WI38 (cell line): ENCODE results near the gene WDR44.

Experiments
- H3K4me3 ChIP-seq: 2 replicates; pipeline ENCODE4 v1.5.1; 2011; ENCODE audit warnings: low read depth, mild to moderate bottlenecking, control low read depth, low read length
- TF ChIP-seq, protein P1 (sequence below): IDR thresholded peaks from 2 replicates; pipeline ENCODE4 v1.5.1; 2012; ENCODE audit warnings: low read depth, mild to moderate bottlenecking, control low read depth, low read length

WDR44 gene

DNA sequence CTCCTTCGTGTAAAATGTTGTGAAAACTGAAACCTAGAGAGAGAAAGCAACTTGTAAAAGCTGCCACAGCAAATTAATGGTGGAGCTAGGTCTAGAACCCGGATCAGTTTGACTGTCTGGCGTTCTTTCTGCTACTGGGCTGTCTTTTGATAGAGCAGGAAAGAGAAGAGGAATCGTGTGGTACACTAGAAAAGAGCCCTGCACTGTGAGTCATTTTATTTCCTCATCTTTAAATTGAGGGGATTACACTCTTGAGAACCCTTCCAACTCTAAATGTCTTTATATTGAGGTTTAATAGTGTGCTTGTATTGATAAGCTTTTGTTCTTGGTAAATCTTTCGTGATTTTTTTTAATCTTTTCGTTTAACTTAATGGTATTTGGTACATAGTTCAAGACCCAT, 4.3 kb downstream of the WDR44 start:
- TF ChIP-seq, protein P1, sequence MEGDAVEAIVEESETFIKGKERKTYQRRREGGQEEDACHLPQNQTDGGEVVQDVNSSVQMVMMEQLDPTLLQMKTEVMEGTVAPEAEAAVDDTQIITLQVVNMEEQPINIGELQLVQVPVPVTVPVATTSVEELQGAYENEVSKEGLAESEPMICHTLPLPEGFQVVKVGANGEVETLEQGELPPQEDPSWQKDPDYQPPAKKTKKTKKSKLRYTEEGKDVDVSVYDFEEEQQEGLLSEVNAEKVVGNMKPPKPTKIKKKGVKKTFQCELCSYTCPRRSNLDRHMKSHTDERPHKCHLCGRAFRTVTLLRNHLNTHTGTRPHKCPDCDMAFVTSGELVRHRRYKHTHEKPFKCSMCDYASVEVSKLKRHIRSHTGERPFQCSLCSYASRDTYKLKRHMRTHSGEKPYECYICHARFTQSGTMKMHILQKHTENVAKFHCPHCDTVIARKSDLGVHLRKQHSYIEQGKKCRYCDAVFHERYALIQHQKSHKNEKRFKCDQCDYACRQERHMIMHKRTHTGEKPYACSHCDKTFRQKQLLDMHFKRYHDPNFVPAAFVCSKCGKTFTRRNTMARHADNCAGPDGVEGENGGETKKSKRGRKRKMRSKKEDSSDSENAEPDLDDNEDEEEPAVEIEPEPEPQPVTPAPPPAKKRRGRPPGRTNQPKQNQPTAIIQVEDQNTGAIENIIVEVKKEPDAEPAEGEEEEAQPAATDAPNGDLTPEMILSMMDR: no peak
- H3K4me3 ChIP-seq: no peak overlapping the region

DNA sequence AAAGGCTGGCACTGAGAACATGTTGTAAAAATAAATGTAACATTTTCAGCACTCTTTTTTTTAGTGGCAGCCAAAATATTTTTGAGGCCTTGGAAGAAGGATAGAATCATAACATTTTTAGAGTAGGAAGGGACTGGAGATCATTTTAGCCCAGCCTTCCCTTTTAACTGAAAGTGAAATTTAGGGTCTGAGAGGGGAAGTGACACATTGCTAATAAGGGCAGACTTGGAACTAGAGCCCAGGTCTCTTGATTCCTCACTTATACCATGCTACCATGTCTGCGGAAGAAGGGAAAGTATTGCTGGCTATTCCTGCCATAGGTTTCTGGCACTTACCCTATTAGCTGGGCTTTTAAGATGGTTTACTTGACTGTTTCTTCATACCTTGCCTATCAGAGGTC, 4.8 kb downstream of the WDR44 start:
- no peak overlapping the region for H3K4me3 ChIP-seq
- TF ChIP-seq, protein P1: no peak

DNA sequence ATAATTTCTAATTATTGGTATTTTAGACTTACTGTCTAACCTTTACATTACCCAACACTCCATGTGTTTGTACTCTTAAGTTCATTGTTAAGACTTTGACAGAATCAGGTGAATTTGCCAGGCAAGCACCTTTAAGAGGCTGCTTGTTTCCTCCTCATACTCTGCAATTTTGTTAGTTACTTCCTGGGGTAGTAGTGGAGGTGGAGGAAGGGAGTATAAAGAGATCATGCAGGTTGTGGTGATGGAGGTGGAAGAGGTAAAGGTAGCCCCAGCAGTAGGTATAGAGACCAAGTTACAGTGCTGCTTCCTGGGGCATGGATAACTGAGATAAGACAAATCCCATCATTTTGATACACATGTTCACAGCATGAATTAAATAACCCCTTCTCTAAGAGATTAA, 6.7 kb downstream of the WDR44 start:
- no peak overlapping the region for H3K4me3 ChIP-seq
- TF ChIP-seq, protein P1: no peak

DNA sequence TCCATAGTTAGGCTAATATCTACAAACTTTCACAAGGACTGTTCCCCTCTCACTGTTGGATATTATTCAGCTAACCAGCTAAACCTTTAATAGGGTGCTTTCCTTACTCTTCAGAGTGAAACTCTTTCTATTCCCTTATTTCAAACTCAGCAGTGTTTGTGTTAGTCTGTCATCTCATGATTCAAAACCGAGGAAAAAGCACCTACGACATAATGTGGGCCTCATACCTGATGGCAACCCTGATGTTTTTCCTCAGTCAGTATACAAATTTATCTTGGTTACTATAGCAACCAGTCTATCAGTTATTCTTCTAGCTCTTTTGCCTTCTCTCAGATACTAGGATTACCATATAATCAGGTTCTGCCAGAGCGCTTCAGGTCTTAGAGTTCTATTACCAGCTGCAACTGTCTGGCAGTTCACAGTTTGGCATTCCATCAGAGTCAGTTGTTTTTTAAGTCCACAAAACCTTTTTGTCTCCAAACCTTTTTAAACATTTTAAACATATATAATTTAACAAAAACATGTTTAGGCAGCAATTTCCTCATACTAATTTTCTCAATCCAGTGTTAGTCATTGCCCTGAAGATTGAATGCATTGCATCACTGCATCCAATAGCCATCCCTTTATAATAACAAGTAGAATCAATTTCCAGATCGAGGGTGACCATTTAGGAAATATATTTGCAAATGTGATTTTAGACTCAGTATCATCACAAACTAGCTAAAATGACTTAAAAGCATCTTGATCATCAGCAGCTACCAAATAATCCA, 7.4 kb downstream of the WDR44 start:
- TF ChIP-seq, protein P1: no peak
- no peak overlapping the region for H3K4me3 ChIP-seq

DNA sequence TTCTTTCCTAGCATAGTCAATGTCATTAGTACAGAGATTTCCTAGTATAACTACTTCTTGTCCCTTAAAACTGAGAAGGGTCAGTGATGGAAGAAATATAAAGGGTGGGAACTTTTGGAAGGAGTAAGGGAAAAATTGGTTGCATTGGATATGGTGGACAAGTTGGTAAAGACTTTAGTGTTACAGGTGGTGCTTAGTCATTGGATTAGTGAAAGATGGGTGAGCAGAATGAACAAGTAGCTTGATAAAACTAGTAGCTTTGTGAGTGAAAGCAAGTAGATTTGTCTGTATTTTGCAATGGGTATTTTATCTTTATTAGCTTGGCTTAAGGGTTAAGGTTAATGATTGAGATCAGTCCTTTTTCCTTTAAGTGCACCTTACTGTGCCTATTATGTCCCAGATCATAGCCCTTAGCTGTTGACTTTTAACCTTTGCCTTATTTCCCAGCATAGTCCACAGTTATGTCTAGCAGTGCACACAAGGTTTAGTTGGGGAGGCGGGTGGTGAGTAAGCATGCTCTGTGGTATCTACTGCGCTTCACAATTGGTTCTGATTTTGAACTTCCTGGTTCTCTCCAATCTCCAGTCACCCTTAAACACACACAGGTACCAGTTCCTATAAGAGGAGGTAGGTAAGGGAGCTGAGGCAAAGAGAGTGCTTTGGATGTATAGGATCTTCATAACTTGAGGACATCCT, 9.5 kb downstream of the WDR44 start:
- TF ChIP-seq, protein P1: no peak
- H3K4me3 ChIP-seq: no peak overlapping the region

DNA sequence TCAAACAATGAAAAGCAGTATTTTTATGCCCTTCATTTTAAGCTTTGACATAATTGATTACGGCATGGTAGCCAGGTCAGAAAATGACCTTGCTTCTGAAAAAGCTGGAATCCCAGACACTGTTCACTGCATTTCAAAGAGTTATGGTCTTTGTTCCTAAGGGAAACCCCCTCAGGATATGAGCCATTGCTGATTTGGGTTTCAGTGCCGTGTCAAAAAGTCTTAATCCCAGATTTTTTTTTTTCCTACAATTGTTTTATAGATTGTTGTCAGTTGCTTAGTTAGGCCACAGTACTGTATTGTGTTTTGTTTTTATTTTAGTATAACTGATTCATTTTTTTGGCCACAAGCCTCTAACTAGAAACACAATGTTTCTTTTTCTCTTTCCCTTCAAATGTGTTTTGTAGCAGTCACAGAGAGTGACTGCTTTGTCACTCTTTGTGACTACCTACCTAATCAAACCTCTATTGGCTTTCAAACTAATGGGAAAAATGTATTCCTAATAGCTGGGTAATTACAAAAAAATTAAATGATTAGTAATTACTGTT, 10.3 kb downstream of the WDR44 start:
- H3K4me3 ChIP-seq: no peak overlapping the region
- TF ChIP-seq, protein P1: no peak
